GM21737 (cell line): ENCODE measurements around the gene KCNH2.

Experiments
- ATAC-seq: cut with Tn5 transposase; IDR thresholded peaks from one replicate; pipeline ENCODE4 v1.9.1; 2021; ENCODE audit warnings: mild to moderate bottlenecking, moderate library complexity; ENCODE audit not compliant: unreplicated experiment

Gene KCNH2

GRCh38 chr7:150950496-150951180 is 27.5 kb downstream of the KCNH2 start:
- no peak for ATAC-seq

DNA sequence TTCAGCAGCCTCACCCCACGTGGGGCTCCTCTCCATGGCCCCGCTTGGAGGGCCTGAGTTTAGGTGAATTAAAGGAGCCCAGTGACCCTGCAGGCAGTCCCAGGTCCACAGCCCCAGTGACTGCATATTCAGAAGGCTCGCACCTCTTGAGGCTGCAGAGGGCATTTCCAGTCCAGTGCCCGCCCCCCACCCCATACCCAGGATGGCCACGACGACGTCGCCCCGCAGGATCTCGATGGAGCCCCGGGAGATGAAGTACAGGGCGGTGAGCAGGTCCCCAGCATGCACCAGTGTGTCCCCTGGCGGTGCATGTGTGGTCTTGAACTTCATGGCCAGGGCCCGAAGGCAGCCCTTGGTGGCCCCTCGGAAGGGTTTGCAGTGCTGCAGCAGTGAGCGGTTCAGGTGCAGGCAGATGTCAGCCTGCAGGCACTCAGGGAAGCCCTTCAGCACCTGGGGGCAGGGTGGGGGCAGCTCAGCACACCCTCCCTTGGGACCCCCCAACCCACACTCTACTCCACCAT is 28.1 kb downstream of the KCNH2 start:
- no peak for ATAC-seq

DNA sequence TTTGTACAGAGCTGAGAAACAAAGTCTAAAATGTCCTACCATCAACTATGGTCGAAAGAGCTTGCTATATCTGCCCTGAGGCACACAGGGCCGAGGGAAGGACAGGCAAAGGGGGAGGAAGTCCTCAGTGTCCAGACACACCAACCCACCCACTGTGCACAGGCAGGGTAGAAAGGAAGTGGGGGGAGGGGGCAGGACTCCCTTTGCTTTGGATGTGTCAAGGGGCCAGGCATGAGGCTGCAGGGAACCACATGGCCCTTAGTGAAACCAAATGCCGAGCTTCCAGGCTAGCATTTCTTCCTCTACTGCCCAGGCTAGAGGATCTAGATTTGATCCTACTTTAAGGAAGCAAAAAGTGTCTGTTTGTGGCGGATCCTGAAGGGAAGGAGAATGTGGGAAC is 28.6 kb downstream of the KCNH2 start:
- no peak for ATAC-seq

DNA sequence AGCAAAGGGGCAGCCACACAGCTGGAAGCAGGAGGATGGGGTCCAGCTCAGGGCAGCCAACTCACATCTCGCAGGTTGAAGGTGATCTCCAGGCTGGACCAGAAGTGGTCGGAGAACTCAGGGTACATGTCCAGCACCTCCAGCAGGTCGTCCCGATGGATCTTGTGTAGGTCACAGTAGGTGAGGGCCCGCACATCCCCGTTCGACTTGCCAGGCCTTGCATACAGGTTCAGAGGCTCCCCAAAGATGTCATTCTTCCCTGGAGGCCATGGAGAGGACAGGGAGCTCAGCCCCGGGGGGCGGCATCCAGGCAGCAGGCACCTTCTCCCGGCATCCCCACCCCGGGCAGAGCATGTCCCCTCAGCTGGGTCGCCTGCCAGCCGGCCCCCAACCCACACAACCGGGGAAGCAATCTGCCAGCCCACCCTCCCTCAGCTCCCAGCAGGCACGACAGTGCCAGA is 29.3 kb downstream of the KCNH2 start:
- ATAC-seq, result no peak

DNA sequence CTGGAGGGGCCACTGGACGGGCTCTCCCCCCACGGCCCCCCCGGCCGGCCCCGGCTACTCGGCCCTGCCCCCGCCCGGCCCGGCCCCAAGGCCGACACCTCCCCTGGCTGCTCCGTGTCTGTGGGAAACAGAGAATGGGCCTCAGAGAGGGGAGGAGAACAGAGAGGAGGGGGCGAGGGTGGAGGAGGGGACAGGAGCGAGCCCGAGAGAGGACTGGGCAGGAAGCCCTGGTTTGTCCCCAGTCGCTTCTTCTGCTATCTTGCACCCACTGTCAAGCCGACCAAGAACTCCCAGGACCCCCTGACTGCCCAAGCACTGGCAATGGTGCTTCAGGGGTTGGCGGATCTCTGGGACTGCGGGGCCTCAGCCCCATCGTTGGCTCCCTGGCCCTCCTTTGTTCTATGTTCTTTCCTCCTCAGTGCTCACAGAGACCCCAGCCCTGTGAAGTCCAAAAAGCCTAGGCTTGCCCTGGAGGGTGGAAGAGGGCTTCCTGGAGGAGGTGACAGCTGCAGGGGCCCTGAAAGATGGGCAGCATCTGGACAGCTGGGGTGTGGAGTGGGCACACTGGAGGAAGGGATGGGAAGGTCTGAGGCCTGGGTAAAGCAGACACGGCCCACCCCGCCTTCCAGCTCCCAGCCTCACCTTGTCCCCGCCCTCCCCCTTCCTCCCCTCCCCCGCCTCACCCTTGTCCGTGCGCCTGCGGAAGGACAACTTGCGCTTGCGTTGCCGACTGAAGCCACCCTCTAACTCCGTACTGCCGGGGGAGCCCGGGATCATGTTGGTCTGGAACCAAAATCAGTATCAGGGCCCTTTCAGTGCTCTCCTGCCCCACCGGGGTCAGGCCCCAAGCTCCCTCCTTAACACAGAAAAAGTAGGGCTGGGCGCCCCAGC is 30.1 kb downstream of the KCNH2 start:
- no peak for ATAC-seq

GRCh38 chr7:150947241-150947745 is 30.8 kb downstream of the KCNH2 start:
- ATAC-seq, result no peak

- no peak for ATAC-seq
These were observed 31.5 kb downstream of the KCNH2 start for GRCh38 chr7:150946421-150947240.

DNA sequence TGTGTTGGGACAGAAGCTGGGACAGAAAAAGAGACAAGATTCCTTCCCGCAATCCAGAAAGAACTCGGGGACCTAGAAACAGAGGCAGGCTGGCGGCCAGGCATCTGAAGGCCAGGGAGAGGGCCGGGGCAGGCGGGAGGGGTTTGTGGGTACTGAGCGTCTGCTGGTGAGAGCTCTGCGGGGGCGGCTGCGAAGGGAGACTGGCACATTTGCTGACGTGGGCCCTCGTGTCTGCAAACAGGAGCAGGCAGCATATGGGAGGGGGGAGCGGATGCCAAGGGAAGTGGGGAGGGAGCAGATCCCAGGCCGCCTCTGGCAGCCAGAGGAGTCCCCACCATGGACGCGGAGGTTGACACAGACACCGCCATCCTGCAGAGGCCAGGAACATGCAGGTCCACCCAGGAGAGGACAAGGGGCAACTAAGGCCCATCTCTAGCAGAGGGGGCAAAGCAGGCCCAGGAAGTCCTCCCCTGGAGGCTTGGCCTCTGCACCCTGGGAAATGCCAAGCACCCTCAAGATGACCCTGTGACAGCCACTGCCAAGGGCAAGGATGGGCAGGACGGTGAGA is 32.2 kb downstream of the KCNH2 start:
- ATAC-seq, result no peak

- ATAC-seq, result no peak
These were observed 32.8 kb downstream of the KCNH2 start for GRCh38 chr7:150945171-150945852.

DNA sequence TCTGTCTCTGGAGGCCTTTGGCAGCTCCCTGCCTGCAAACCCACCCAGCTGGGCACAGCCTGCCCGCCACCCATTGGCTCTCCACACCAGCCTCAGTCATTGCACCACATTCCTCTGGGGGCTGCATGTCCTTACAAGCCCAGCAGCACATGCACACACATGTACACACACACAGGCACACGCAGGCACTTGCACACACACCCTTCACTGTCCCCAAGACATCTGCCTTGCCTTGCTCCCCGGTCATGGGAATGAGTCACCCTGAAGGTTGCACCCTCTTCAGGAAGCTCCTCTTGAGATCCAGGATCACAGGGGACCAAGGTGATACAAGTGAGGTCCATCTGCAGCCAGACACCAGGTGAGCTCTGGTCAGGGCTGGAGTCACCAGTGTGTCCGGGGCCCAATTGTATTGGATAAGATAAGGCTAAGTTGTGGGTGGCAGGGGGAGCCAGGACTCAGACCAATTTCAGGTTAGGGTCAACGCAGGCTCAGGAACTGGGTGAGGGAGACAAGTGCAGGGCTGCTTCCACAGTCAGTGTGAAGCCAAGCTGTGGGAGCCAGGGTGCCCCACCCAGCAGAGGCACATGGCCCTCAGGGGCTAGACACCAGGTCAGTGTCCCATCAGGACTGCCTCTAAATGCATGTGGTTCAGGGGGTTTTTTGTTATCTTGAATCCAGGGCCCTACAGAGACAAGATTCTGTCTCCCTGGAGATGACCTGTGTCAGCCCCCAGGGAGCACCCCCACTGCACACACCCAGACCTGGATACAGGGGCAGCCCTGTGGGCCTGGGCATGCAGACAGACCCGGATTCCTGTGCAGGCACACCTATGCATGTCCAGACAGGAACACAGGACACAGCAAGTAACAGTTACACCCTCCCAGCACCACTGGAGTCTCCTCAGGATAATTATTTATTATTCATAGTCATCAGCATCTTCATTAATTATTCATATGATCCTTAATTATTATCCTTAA is 33.8 kb downstream of the KCNH2 start:
- ATAC-seq, result no peak

DNA sequence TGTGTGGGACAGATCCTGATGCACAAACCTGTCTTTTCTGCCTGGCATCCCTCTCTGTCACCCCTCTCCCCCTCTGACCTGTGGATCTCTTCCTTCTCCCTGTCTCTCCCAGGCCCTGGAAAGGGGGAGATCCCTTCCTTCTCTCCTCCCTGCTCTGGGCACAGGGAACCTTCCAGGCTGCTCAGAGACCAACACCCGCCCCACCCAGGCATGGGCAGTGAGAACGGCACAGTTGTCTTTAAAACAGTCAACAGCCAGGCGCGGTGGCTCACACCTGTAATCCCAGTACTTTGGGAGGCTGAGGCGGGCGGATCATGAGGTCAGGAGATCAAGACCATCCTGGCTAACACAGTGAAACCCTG is 34.7 kb downstream of the KCNH2 start:
- ATAC-seq, result no peak

- ATAC-seq, result no peak
These were observed 35.3 kb downstream of the KCNH2 start for GRCh38 chr7:150942591-150943452.

GRCh38 chr7:150942001-150942590 is 36.0 kb downstream of the KCNH2 start:
- ATAC-seq, result no peak

DNA sequence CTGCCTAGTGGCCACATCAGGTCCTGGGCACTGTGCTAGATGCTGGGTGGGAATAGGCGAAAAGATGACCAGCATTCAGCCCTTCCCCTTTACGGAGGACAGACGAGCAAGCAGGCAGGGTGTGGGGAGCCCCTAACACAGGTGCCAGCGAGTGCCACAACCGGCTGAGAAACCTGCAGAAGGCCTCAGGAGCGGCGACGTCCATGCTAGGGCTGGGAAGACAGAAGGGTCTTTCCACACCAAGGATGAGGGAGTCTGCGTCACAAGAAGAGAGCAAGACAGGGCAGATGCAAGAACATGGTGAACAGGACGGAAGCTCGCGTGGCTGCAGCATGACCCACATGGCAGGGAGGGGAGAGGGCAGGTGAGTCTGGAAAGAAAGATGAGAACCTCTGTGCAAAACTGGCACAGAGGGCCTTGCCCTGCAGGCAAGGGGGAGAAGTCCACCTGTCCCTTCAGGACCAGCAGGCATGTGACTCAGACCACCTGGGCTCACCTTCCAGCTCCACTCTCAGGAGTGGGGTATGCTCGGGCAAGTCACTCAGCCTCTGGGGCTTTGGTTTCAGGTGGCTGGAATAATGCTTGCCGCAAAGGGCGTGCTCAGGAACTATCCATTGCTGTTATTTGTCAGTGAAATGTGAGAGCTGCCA is 36.6 kb downstream of the KCNH2 start:
- ATAC-seq, result no peak

DNA sequence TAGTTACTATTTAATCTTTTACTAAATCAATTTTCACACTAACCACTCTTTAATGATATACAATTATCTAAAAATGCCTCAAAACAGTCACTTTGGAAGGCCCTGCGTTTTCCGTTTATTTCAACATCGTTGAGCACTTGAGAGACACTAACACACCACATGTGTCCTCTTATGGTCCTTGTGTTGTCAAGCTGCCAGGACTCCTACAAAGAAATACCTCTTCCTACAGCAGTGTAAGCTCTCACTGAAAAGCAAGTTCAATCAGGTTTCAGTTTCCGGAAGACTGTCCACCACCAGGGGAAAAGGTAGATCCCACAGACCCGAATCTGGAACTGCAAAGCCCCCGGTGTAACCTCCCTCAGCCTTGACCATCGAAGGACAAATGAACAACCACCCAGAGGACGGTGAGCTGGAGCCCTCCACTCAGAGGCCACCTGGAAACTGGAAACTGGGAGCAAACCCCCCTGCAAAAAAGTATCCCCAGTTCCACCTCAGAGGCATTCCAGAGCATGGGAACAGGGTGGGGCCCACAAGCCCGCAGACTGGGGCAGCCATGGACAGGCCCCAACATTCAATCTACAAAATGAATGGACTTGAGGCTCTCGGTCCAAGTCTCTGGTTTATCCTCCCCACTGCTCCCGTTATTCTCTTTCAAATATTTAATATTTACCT is 37.6 kb downstream of the KCNH2 start:
- ATAC-seq, result no peak

- ATAC-seq, result no peak
These were observed 38.7 kb downstream of the KCNH2 start for GRCh38 chr7:150939466-150939865.

DNA sequence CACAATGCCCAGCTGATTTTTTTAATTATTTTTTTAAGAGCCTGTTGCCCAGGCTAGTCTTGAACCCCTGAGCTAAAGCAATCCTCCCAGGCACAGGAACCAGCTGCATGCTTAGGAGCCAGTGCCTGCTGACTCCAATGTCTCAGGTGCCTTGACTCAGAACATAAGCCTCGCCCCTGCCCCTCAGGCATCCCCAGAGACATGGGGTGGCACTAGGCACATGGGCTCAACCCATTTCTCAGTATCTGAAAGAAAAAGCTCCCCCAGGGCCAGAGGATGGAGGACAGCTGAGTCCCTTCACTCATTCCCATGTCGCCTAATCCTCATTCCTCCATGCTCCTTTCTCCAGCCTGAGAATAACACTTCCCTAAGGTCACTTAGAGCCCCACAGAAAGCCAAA is 39.1 kb downstream of the KCNH2 start:
- no peak for ATAC-seq
